Measurements from ENCODE around the gene MMP24. TPM values are rescaled to one million over a fixed set of nuclear protein-coding genes. Genes with fewer than 3 reads are reported as not detected.

Gene MMP24
- total RNA-seq, 1 donor from 2014 or later, result 0.05 TPM

- H3K27me3 Mint-ChIP-seq (ENCODE audit: insufficient read depth), result peaks cover 15% of the 10 kb centered on the region
- no peaks in the 10 kb centered on the region for H3K9me3 Mint-ChIP-seq
- no peak for DNase-seq (ENCODE audit: low spot score)
- H3K4me1 Mint-ChIP-seq (ENCODE audit: low read depth), result no peaks in the 10 kb centered on the region
- intact Hi-C loops (cut with micrococcal nuclease), result no loop called here
- H3K27ac Mint-ChIP-seq, result no peak overlapping the region
- no peak overlapping the region for H3K4me3 Mint-ChIP-seq
- no peaks in the 10 kb centered on the region for H3K36me3 Mint-ChIP-seq (ENCODE audit: low read depth)
Observed at GRCh38 chr20:35232575-35232974, 6.1 kb downstream of the MMP24 start.

GRCh38 chr20:35235881-35236280, 9.4 kb downstream of the MMP24 start:
- Mint-ChIP-seq H3K27me3 (ENCODE audit: insufficient read depth) (no peaks in the 10 kb centered on the region), H3K36me3 (ENCODE audit: low read depth) (no peaks in the 10 kb centered on the region), H3K9me3 (no peaks in the 10 kb centered on the region), H3K27ac (no peak overlapping the region), H3K4me1 (ENCODE audit: low read depth) (peaks cover 10% of the 10 kb centered on the region), H3K4me3 (no peak overlapping the region)
- intact Hi-C loops (cut with micrococcal nuclease), result no loop called here
- DNase-seq (ENCODE audit: low spot score), result no peak

GRCh38 chr20:35237486-35237885, 11.0 kb downstream of the MMP24 start:
- Mint-ChIP-seq H3K9me3 (no peaks in the 10 kb centered on the region), H3K36me3 (ENCODE audit: low read depth) (no peaks in the 10 kb centered on the region), H3K4me3 (no peak overlapping the region), H3K27ac (no peak overlapping the region), H3K4me1 (ENCODE audit: low read depth) (peaks cover 10% of the 10 kb centered on the region), H3K27me3 (ENCODE audit: insufficient read depth) (no peaks in the 10 kb centered on the region)
- intact Hi-C loops (cut with micrococcal nuclease), result no loop called here
- DNase-seq (ENCODE audit: low spot score), result no peak

GRCh38 chr20:35238170-35238569, 11.7 kb downstream of the MMP24 start:
- H3K4me1 Mint-ChIP-seq (ENCODE audit: low read depth), result peaks cover 10% of the 10 kb centered on the region
- H3K4me3 Mint-ChIP-seq, result no peak overlapping the region
- H3K27me3 Mint-ChIP-seq (ENCODE audit: insufficient read depth), result no peaks in the 10 kb centered on the region
- intact Hi-C loops (cut with micrococcal nuclease), result no loop called here
- no peaks in the 10 kb centered on the region for H3K36me3 Mint-ChIP-seq (ENCODE audit: low read depth)
- no peak overlapping the region for H3K27ac Mint-ChIP-seq
- no peaks in the 10 kb centered on the region for H3K9me3 Mint-ChIP-seq
- no peak for DNase-seq (ENCODE audit: low spot score)

- H3K4me3 Mint-ChIP-seq, result no peak overlapping the region
- H3K27me3 Mint-ChIP-seq (ENCODE audit: insufficient read depth), result no peaks in the 10 kb centered on the region
- no peaks in the 10 kb centered on the region for H3K9me3 Mint-ChIP-seq
- H3K36me3 Mint-ChIP-seq (ENCODE audit: low read depth), result no peaks in the 10 kb centered on the region
- intact Hi-C loops (cut with micrococcal nuclease), result no loop called here
- no peak for DNase-seq (ENCODE audit: low spot score)
- H3K27ac Mint-ChIP-seq, result no peak overlapping the region
- H3K4me1 Mint-ChIP-seq (ENCODE audit: low read depth), result peaks cover 10% of the 10 kb centered on the region
Observed at GRCh38 chr20:35238735-35239134, 12.2 kb downstream of the MMP24 start.

- no peak for DNase-seq (ENCODE audit: low spot score)
- Mint-ChIP-seq H3K9me3 (no peaks in the 10 kb centered on the region), H3K36me3 (ENCODE audit: low read depth) (no peaks in the 10 kb centered on the region), H3K4me3 (no peak overlapping the region), H3K4me1 (ENCODE audit: low read depth) (peaks cover 10% of the 10 kb centered on the region), H3K27ac (no peak overlapping the region), H3K27me3 (ENCODE audit: insufficient read depth) (peaks cover 2% of the 10 kb centered on the region)
- intact Hi-C loops (cut with micrococcal nuclease), result no loop called here
Observed at GRCh38 chr20:35240083-35240810, 13.8 kb downstream of the MMP24 start.

GRCh38 chr20:35240811-35241293, 14.4 kb downstream of the MMP24 start:
- intact Hi-C loops (cut with micrococcal nuclease), result no loop called here
- no peak overlapping the region for H3K4me3 Mint-ChIP-seq
- no peaks in the 10 kb centered on the region for H3K9me3 Mint-ChIP-seq
- H3K4me1 Mint-ChIP-seq (ENCODE audit: low read depth), result peaks cover 10% of the 10 kb centered on the region
- H3K36me3 Mint-ChIP-seq (ENCODE audit: low read depth), result no peaks in the 10 kb centered on the region
- no peak overlapping the region for H3K27ac Mint-ChIP-seq
- DNase-seq (ENCODE audit: low spot score), result no peak
- H3K27me3 Mint-ChIP-seq (ENCODE audit: insufficient read depth), result peaks cover 2% of the 10 kb centered on the region

GRCh38 chr20:35243317-35243716, 16.8 kb downstream of the MMP24 start:
- Mint-ChIP-seq H3K36me3 (ENCODE audit: low read depth) (no peaks in the 10 kb centered on the region), H3K4me3 (no peak overlapping the region), H3K27ac (no peak overlapping the region), H3K27me3 (ENCODE audit: insufficient read depth) (peaks cover 2% of the 10 kb centered on the region), H3K9me3 (no peaks in the 10 kb centered on the region), H3K4me1 (ENCODE audit: low read depth) (peaks cover 6% of the 10 kb centered on the region)
- DNase-seq (ENCODE audit: low spot score), result no peak
- intact Hi-C loops (cut with micrococcal nuclease), result no loop called here

- no peaks in the 10 kb centered on the region for H3K9me3 Mint-ChIP-seq
- H3K27ac Mint-ChIP-seq, result no peak overlapping the region
- peaks cover 2% of the 10 kb centered on the region for H3K27me3 Mint-ChIP-seq (ENCODE audit: insufficient read depth)
- no peaks in the 10 kb centered on the region for H3K36me3 Mint-ChIP-seq (ENCODE audit: low read depth)
- no peak overlapping the region for H3K4me3 Mint-ChIP-seq
- intact Hi-C loops (cut with micrococcal nuclease), result no loop called here
- no peak for DNase-seq (ENCODE audit: low spot score)
- H3K4me1 Mint-ChIP-seq (ENCODE audit: low read depth), result no peaks in the 10 kb centered on the region
Observed at GRCh38 chr20:35243986-35244385, 17.5 kb downstream of the MMP24 start.

- no peak overlapping the region for H3K4me3 Mint-ChIP-seq
- no peaks in the 10 kb centered on the region for H3K9me3 Mint-ChIP-seq
- no peaks in the 10 kb centered on the region for H3K36me3 Mint-ChIP-seq (ENCODE audit: low read depth)
- intact Hi-C loops (cut with micrococcal nuclease), result no loop called here
- peaks cover 2% of the 10 kb centered on the region for H3K27me3 Mint-ChIP-seq (ENCODE audit: insufficient read depth)
- peaks cover 15% of the 10 kb centered on the region for H3K4me1 Mint-ChIP-seq (ENCODE audit: low read depth)
- DNase-seq (ENCODE audit: low spot score), result no peak
- H3K27ac Mint-ChIP-seq, result no peak overlapping the region
Observed at GRCh38 chr20:35246723-35247122, 20.2 kb downstream of the MMP24 start.

- intact Hi-C loops (cut with micrococcal nuclease), result no loop called here
- Mint-ChIP-seq H3K27me3 (ENCODE audit: insufficient read depth) (peaks cover 2% of the 10 kb centered on the region), H3K9me3 (no peaks in the 10 kb centered on the region), H3K27ac (no peak overlapping the region), H3K4me3 (no peak overlapping the region), H3K4me1 (ENCODE audit: low read depth) (peaks cover 30% of the 10 kb centered on the region), H3K36me3 (ENCODE audit: low read depth) (no peaks in the 10 kb centered on the region)
- DNase-seq (ENCODE audit: low spot score), result no peak
Observed at GRCh38 chr20:35248641-35249475, 22.4 kb downstream of the MMP24 start.

GRCh38 chr20:35251613-35251940, 25.1 kb downstream of the MMP24 start:
- Mint-ChIP-seq H3K4me3 (peak overlapping the region; percentile 47), H3K27ac (peak overlapping the region; percentile 94), H3K36me3 (ENCODE audit: low read depth) (peaks cover 7% of the 10 kb centered on the region), H3K9me3 (no peaks in the 10 kb centered on the region), H3K4me1 (ENCODE audit: low read depth) (peaks cover 36% of the 10 kb centered on the region), H3K27me3 (ENCODE audit: insufficient read depth) (no peaks in the 10 kb centered on the region)
- no peak for DNase-seq (ENCODE audit: low spot score)
- intact Hi-C loops (cut with micrococcal nuclease), result no loop called here

GRCh38 chr20:35252037-35252461, 25.6 kb downstream of the MMP24 start:
- peaks cover 7% of the 10 kb centered on the region for H3K36me3 Mint-ChIP-seq (ENCODE audit: low read depth)
- H3K9me3 Mint-ChIP-seq, result no peaks in the 10 kb centered on the region
- H3K27me3 Mint-ChIP-seq (ENCODE audit: insufficient read depth), result no peaks in the 10 kb centered on the region
- H3K4me3 Mint-ChIP-seq, result peak overlapping the region; percentile 47
- peaks cover 36% of the 10 kb centered on the region for H3K4me1 Mint-ChIP-seq (ENCODE audit: low read depth)
- H3K27ac Mint-ChIP-seq, result peak overlapping the region; percentile 94
- intact Hi-C loops (cut with micrococcal nuclease), result loop anchor here (1.0 kb wide), 2 partner anchors 25 kb away; no protein-coding TSS in a partner anchor
- peak; percentile 62 for DNase-seq (ENCODE audit: low spot score)
